Activated CD4-positive, alpha-beta T cell treated with anti-CD3 and anti-CD28 coated beads for 24 hours (primary cell): ENCODE measurements around the gene GNAI3.
A peak's percentile ranks its signal among the peaks of the same experiment; 100 is the strongest.

Experiments used
- DNase-seq, 2 donors: peaks; one replicate each; pipeline ENCODE4 v3.0.0-alpha.2; 2020; ENCODE audit warnings: low read depth in 2 of 2

Gene GNAI3

DNA sequence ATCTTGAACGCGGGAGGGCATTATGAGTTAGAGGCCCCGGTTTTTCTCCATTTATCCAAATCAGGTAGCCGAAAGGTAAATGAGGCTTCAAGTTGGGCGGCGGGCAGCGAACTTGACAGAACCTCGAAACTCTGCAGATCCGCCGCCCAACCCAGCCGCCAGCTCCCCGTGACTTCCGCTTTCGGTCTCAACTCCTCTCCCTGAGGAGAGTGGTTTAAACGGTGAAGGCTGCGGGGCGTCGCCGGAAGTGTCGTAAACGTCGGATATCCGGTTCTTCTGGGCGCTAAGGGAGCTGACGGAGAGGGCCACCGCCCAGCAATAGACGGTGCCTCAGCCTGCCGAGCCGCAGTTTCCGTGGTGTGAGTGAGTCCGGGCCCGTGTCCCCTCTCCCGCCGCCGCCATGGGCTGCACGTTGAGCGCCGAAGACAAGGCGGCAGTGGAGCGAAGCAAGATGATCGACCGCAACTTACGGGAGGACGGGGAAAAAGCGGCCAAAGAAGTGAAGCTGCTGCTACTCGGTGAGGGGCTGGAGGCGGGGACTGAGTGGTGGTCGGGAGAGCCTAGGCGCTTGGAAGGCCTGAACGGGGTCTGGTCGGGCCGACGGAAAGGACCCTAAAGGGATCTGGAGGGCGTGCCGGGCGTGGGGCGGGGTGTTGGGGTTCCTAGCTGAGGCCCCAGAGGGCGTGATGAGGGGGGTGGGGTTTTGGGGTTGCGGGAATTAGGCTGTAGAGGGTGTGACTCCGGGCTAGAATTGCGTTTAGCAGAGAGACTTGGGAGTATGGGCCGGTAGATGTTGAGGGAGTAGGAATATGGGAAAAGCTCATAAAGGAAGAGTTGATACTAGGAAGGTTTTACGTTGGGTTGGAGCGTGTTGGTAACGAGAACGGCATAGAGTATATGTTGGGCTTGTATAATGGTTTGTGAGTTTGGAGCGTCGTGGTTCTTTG, at the start of gene GNAI3:
Gene GNAI3 (plus strand): TSS at position 295 of the 947 bp plus-strand sequence. CDS start 106 bp downstream, at position 401.
- peak; percentile 87 to 89 for DNase-seq

DNA sequence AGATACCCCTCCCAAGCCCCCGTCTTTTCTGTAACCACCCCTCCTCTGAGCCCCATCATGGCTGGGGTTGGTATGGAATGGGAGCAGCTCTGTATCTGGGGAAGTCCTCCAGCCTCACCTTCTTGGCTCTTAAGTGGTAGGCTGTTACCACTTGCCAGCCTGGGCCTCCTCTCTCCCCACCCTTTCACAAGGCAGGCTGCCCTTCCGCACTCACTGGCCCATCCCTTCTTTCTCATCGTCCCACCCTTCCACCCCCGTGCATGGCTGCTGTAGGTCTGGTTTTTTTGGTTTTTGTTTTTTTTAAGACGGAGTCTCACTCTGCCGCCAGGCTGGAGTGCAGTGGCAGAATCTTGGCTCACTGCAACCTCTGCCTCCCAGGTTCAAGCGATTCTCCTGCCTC, 49.3 kb upstream of the GNAI3 start:
- no peak for DNase-seq

DNA sequence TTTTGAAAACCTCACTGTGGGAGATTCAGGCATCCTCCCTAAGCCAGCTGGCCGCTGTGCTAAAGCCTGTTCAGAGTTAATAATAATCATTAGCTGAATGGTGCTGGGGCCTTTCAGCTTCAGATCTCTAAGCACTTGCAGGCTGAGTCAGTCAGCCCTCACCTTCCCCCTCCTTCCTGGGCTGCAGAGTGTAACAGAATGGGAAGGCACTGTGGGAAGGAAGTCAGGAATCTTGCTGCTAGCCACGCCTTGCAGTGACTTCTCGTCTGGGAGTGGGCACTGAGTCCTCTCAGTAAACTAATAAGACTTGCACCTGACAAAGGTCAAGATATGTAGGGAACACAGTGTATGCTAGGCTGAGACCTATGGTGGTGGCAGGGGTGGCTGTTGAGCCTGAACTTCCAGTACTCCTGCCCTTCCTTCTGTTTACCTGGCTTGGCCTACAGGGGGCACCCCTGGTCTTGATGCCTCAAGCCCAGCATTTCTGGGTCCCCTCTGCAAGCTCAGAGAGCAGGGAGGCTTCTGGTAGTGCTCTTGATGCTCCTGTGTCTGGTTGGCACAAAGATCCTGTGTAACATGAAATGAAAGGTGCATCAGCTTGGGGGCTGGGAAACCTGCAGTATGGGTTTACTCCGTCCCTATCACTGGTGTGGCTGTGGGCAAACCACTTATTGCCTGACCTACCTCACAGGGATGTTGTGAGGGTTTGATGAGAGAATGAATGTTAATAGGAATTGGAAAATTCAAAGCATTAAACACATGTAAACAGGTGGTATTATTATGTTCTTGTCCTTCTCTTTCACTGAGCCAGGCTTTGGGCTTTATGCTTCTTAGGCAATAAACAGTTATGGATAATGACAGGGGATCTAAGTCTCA, 48.5 kb upstream of the GNAI3 start:
- peak in 1 of 2 donors; percentile 52 for DNase-seq

- DNase-seq: no peak
Observed at GRCh38 chr1:109500941-109501381, 47.5 kb upstream of the GNAI3 start.

DNA sequence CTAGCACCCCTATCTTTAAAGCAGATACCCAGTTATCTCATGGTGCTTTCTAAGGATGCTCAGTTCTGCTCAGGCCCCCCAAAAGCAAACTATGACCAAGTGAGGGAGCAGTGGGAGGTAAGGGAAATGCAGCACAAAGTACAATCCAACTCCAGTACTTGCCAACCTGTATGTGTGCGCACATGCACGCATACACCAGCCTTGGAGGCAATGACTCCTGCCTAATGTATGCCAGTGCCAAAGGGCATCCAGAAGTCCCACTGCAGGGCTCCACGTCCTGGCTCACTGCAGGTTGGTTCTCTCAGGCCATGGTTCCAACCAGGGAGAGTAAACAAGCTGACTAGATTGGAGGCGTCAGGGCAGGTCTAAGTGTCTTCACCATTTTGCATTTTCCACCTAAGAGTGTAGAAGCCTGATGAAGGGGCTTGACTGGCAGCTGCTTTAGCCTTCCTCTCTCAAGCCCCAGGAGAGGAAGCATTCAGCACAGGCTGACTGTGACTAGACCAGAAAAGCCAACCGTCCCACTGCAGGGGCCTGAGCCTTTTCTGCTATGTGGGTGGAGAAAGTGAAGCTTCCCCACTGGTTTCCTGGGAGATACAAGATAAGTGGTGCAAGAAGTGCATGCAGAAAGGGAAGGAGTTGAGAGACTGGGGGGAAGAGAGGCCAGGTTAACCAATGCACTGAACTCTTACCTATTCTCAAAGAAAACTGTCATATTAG, 46.6 kb upstream of the GNAI3 start:
- no peak for DNase-seq

GRCh38 chr1:109502364-109502851, 46.0 kb upstream of the GNAI3 start:
- no peak for DNase-seq

GRCh38 chr1:109503935-109504334, 44.5 kb upstream of the GNAI3 start:
- no peak for DNase-seq

- DNase-seq: no peak
Observed at GRCh38 chr1:109504974-109505373, 43.4 kb upstream of the GNAI3 start.

DNA sequence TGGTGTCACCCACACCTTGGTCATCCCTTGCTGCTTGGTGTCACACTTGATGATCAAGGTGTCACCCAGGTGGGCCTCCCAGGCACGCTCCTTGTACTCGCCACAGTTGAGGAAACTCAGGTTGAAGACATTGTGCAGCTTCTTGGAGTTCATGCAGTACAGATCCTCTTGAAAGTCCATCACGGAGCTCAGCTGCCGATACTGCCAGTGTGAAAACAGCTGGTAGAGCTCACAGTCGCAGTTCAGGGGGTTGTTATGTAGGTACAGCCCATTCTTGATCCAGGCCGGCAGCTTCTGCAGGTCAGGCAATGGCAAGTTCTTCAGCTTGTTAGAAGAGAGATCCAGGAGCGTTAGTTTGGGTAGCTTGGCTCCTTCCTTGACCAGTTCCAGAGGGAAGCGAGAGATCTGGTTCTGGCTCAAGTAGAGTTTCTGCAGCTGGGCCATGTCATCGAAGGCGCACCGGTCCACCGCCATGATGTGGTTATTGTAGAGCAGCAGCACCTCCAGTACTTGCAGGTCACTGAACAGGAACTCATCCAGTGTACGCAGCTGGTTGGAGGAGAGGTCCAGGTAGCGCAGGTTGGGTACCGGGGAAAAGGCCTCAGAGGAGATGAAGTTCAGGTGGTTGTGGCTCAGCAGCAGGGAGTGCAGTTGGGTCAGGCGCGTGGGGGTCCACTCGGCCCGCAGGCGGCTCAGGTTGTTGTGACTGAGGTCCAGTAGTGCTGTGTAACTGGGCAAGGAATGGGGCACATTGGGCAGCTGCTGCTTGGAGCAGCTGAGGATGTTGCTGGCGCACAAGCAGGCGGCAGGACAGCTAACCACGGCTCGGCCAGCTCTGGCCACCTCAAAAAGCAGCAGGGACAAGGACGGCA, 40.2 kb upstream of the GNAI3 start:
- no peak for DNase-seq

GRCh38 chr1:109508873-109509175, 39.6 kb upstream of the GNAI3 start:
- DNase-seq: no peak

- DNase-seq: peak; percentile 50 to 58
Observed at GRCh38 chr1:109509176-109510134, 39.0 kb upstream of the GNAI3 start, which contains the start of gene AMIGO1. Gene AMIGO1, minus strand, starts transcription at chr1:109509727. Its CDS starts 815 bp downstream, at chr1:109508912.

DNA sequence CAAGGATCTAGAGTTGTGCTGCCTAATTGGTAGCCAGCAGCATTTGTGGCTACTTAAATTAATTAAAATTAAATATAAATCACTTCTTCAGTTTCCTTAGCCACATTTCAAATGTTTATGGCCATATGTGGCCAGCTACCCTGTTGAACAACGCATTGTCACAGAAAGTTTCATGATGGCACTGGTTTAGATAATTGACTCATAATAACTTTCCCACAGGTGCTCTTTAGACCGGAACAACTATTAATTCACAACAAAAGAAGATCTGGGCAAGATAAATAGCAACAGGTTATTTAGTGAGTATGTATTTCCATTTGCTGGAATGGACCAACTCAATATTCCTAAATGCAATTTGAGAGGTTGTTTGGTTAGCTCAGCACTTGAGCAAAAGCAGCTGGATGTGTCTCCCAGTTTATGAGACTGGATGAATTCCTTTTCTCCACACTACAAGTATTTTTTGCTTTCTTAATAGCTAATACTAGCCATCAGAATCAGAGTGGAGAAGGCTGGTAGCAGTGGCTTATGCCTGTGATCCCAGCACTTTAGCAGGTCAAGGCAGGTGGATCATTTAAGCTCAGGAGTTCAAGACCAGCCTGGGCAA, 35.2 kb upstream of the GNAI3 start:
- DNase-seq: no peak

DNA sequence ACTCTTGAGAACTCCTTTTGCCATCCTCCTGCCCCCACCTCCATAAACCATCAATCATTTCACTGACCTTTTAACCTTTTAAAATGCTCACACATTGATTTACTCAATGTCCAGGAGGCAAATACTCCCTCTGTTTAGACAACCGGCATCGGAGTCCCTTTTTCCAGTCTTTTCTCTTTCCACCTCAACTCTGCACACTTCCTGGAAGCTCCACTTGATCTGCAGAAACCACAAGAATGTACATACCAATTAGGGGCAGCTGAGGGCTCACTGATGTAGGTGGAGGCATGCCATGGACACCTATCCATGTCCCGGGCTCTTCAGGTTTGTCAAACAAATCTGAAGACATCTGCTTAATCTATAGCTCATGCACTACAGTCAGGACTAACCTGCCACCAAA, 33.6 kb upstream of the GNAI3 start:
- no peak for DNase-seq

GRCh38 chr1:109516872-109517271, 31.5 kb upstream of the GNAI3 start:
- DNase-seq: no peak

- no peak for DNase-seq
Observed at GRCh38 chr1:109517337-109517736, 31.1 kb upstream of the GNAI3 start.

GRCh38 chr1:109521002-109521951, 27.1 kb upstream of the GNAI3 start:
- no peak for DNase-seq

DNA sequence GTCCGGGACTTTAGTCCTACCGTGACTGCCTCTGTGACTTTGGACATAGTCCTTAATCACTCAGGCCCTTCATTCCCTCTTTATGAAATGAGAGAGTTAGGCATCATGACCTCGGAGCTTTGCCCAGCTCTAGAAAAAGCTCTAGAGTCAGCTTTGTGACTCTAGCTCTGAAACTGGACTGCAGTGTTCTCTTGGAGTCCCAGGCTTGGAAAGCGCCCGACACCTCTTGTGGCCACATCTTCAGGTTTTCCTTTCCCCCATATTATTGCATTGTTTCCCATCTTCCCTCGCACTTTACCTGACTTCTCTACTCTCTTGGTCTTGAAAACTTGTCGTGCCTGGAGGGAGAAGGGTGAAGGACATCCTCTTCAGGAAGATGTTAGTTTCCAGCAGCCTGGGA, 26.4 kb upstream of the GNAI3 start:
- no peak for DNase-seq

- DNase-seq: no peak
Observed at GRCh38 chr1:109523706-109524105, 24.7 kb upstream of the GNAI3 start.
